Bone marrow (tissue), 2 donors: ENCODE data around the gene SERPINB7.
A peak's percentile ranks its signal among the peaks of the same experiment; 100 is the strongest.

Experiments
- DNase-seq, 2 donors: peaks; one replicate each; lab custom pipeline; 2025; lab: John Stamatoyannopoulos, UW

SERPINB7 gene

DNA sequence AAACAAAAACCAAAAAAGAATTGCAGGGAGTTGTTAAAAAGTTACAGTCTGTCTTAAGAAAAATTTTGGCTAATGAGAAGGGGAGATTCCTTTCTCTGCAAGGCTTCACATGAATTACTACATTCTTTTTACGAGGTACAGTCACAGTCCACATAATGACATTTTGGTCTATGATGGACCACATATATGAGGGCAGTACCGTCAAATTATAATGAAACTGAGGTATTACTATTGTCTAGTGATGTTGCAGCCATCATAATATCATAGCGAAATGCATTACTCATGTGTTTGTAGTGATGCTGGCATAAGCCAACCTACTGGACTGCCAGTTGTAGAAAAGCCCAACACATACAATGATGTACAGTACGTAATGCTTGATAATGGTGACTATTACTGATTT, 12.5 kb downstream of the SERPINB7 start:
- no peak for DNase-seq

DNA sequence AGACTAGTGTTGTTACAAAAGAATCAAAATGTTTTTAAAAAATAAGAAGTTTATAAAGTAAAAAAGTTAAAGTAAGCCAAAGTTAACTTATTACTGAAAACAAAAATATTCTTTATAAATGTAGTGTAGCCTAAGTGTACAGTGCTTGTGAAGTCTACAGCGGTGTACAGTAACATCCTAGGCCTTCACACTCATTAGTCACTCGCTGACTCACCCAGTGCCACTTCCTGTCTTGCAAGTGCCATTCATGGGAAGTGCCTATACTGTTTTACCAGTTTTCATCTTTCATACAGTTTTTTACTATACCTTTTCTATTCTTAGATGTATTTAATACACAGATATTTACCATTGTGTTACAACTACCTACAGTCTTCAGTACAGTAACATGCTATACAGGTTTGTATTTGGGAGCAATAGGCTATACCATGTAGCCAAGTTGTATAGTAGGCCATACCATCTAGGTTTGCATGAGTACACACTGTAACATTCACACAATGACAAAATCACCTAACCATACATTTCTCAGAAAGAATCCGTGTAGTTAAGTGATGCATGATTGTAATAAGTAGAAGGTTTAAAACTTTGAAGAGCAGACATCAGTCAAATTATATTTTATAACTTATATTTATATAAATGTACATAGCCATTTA, 13.4 kb downstream of the SERPINB7 start:
- DNase-seq: peak; percentile 16 to 57

DNA sequence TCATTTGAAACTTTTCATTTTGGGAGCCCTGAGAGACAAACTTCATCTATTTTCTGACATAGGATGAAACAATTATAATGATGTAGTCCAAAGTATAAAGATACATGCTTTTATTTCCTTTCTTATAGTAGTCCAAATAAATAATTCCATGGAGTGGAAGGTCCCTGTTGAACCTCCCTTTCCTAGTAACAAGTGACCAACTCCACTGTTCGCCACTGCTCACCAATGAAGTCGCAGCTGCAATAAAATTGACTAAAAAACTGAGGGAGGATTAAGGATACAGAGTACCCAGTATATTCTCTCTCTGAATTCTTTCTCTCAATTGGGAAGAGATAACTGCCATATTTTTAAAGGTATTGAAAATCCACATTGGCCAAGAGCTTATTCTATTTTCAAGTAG, 14.1 kb downstream of the SERPINB7 start:
- no peak for DNase-seq

DNA sequence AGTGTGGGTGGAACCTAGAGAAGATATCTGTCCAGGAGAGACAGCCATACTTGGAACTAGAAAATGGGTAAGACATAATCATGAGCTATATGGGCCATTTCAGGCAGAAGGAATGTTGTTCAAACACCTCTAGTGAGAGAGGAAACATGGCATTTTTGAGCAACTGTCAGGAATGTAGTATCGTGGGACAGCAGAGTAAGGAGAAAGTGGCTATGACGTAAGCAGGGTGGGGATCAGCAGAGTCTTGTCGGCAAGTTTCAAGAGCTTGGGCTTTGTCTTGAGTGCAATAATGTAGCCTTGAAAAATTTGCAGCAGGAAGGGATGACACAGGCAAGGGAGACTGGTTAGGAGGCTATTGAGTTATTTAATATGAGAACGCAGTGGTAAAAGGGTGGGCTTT, 20.4 kb downstream of the SERPINB7 start:
- DNase-seq: no peak

DNA sequence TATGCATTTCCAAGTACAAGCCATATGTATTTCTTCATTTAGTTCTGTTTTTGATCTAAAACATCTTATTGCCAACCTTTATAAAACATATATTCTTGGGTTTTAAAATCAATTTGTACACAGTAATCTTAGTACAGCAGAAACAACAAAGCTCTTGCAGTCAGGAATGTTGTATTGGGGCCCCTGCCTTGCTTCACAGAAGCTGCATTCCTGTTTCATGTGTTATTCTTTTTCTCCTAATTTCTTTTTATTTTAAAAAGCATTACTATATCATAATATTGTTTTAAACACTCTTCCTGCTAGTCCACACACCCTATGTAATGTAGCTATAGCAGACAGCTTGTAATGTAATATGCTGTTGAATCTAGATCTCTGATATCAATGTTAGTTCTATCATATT, 24.0 kb downstream of the SERPINB7 start:
- no peak for DNase-seq

DNA sequence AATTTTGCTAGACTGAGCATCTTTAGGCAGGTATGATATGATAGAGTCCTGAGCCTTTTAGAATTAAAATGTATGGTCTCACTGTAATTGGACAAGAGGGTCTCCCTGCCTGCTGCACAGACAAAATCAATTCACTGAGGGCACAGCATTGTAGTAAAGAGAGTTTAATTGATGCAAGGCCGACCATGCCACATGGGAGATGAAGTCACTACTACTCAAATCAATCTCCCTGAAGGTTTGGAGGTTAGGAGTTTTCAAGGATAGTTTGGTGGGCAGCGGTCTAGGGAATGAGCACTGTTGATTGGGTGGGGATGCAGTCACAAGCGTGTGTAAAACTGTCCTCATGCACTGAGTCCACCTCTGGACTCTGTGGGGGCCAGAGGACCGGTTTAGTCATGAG, 26.1 kb downstream of the SERPINB7 start:
- no peak for DNase-seq

DNA sequence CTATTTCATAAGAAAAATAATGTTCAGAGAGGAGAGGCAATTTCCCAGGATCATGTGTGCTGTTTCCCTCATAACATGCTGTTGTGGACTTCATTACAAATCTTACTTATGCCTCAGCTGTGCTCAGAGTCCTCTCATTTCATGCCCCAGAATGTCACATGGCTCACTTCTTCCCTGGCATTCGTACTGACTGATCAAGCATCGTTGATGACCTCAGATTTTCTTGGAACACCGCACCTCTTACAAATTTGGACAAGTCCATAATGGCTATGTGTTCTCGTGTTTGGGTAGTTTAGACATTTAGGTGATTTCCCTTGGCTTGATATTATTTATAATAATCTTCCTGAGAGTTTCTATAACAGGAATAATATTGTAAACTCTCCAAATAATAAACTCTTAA, 32.9 kb downstream of the SERPINB7 start:
- DNase-seq: no peak

DNA sequence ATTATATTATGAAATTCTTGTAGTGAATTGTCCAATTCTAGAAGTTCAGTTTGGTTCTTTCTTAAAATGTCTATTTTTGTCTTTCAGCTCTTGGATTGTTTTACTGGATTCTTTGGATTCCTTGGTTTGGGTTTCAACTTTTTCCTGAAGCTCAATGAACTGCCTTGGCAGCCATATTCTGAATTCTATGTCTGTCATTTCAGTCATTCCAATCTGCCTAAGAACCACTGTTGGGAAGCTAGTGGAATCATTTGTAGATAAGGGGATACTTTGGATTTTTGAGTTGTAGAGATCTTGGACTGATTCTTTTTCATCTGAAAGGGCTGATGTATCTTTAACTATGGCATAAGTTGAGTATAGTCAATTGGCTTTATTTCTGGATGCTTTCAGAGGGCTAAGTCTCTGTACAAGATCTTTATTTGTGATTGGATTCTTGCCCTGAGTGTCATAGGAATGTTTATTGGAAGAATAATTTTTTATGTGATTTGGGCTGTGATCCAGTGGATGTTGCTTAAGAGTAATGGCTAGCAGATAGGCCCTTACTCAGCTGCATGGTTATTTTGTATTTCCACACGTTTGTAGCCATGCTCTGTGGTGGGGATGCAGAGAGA, 42.3 kb downstream of the SERPINB7 start:
- DNase-seq: no peak

DNA sequence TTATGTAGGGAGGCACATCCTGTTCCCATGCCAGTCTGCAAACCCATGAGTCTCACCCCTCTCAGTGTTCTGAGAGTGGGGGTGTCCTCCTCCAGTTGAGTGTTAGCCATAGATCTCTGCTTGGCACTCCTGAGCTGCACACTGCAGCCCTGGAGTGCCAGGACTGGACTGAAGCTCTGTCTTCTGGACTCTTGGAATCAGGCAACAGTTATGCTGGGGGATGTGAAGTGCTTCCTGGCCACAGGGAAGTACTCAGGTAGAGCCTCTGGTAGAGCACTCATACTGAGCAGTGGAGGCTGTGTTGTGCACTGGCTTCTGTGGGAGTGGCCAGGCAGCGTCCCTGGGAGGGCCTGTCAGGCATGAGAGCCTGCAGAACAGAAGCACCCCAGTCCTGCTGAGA, 43.0 kb downstream of the SERPINB7 start:
- no peak for DNase-seq

DNA sequence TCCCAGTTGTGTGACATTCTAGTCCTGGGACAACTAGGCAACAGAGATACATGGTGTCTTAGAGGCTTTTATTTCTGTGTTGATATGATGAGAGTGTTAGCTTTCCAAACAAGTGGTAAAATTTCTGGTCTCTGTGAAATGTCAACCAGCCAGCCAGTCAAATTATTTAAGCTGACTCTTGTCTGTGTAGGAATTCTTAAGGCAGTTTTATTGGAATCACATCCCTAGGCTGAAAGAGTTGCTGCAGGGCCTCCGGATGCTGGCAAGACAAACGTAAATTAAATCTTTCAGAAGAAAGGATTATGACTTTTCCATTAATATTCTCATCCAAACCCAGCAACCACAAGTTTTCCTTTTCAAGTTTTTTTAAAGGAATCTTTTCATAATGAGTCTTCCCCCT, 44.6 kb downstream of the SERPINB7 start:
- no peak for DNase-seq

DNA sequence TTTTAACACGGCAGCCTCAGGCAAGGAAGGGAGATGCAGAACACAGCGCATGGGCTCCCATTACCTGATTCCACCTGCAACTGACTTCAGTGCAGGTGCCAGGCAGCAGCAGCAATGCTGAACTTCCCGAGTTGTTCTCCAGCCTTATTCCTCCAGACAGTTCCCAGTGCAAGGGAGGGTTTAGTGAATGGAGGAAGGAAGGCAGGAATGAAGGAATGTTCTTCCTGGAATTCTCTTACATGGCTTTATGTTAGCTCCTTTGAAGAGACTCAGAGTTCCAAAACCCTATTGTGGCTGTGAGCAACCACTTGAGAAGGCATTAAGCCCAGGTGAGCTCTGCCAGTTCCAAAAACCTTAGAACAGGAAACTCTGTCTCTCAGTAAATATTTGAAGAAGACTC, 45.5 kb downstream of the SERPINB7 start:
- no peak for DNase-seq

DNA sequence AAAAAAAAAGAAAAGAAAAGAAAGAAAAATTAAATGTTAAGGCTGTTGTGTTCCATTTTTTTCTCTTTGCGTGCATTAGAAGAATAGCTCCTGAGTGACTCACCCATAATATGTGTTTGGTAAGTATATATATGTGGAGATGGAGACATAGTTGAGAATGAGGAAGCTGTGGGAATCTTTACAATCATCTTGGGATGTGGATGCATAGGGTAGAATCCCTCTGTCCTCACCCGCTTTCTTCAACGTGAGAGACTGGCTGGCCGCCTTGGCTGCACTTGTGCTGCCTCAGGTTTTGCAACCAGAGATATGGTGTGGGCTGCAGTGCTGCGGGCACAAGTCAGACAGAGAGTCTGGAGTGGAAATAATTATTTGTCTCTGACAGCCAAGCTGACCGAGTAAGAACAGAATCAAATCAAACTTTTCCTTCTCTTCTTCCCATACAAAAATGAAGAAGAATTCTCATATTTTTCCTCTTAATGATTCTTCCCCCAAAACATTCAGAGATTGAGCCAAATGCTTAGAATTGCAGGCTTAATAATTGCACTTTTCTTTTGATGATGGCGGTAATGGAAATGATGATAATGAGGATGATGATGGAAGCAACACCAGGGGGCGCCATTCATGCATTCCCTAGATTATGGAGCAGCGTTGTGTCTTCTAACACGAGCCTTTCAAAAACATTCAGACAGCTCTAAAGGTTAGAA, 48.5 kb downstream of the SERPINB7 start:
- no peak for DNase-seq

DNA sequence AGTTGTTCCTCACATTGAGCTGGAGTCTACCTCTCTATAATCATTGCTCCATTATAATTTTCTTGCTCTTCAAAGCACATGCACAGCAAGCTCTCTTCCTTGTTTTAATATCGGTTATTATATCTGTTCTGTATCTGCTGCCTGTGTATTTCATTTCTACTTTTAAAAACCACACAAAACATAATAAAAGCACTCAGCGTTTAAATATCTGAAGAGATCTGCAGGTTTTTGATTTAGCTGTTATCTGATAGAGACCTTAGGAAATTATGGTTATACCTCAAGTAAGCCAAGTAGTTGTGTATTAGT, 49.0 kb downstream of the SERPINB7 start:
- DNase-seq: no peak

DNA sequence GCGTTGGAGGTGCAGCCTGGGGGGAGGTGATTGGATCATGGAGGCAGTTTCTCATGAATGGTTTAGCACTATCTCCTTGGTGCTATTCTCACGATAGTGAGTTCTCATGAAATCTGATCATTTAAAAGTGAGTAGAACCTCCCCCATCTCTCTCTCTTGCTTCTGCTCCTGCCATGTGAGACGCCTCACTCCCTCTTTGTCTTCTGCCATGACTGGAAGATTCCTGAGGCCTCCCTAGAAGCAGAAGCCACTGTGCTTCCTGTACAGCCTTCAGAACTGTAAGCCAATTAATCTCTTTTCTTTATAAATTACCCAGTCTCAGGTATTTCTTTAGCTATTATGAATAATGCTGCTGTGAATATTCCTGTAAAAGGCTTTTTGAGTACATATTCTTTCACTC, 52.9 kb downstream of the SERPINB7 start:
- no peak for DNase-seq

DNA sequence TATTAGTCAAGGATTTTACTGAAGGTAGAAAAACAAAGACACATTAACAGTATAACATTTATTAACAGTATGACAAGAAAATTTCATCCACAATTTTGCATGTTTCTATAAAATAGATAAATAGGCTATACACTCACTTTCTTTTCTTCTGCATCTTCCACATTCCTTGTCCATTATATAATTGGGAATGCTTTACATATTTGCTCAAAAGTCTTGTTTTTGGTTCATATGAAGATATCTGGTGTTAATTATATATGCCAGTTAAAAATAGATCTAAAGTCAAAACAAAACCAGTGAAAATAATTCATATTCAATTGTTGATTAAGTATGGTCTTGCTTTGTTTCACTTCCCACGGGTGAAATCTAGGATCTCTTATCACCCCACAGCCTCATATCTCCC, 53.4 kb downstream of the SERPINB7 start:
- no peak for DNase-seq

DNA sequence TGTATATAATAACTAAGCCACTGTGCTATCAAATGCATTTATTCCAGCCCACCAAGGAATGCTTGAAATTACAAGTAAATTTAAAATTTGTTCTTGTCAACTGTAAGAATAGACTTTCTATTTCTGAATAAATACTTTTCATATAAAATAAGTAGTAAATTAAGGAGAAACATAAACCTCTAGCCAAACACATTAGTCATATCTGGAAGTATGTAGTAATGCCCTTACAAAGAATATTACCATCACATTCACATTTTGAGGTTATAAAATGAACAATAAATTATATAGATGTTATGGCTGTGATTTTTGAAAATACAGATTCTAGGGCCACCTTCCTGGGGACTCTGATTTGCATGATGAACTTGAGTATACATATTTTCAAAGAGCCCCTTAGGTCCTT, 54.7 kb downstream of the SERPINB7 start:
- DNase-seq: no peak

DNA sequence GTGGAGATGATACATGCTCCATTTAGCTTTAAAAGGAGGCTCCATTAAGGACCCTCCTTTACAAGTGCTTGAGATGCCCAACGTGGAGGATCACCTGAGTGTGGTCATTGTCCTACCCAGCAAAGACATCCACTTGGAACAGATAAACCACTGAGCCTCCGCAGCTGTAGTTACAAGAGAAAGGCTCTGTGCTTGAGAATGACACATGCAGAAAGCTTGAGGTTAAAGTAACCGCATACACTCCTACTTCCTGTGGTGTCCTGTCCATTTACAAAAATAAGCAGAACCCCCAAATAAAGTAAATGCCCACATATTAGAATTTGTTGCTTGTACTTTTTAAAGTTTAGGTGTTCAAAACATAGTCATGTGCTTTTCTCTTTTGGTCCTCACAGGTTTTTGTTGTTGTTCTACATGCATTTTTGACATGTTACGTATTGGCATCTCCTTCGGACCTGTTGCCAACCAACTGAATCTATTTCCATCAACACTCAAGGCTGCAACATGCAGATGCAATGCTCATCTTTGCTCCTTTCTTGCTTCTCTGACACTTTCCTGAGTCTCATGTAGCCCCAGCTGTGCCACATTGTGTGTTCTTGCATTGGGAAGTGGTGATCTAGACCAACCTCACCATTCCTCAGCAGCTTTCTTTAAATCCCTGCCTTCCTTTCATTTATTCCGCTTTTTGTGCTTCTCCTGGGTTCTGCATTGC, 56.0 kb downstream of the SERPINB7 start:
- DNase-seq: no peak

DNA sequence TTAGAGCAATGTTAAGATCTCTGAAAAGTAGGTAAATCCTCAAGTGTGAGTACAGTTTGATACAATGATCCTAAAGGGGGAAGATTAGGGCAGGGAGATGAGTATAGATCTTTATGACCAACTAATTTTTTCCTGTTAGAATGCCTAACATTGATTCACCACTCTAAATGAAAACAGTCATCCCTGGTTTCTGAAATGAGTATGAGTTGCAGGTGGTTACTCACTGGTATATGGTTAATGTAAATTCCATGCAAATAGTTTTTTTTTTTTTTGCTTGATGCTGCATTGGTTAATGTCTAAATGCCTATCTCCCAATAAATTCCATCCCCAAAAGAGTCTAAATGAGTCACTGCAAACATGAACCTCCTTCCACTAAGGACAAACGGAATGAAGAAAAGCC, 57.3 kb downstream of the SERPINB7 start:
- DNase-seq: no peak

DNA sequence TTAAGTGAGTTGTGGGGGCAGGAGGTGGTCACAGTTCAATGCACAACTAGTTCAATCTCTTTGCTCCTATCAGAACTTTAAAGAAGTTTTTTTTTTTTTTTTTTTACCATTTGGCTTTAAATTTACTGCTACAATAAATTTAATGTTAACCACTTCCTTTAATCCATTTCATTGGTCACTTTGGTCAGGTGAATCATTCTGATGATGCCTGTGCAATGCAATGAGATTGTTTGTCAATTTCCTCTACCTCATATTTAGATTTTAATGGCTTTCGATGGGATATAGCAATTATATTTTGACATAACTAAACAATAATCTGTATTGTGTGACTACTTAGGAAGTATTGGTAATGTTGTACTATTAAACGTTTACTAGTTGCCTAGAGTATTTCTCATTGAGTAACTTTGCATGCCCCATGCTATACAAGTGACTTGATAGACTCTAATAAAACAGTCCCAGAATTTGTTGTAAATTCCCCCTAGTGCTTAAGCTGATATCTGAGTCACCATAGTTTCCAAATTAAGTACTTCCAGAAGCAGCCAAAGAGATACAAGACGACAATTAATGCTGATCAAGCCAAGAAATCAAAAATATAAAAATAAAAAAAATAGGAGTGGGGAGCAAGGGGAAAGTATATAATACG, 59.4 kb downstream of the SERPINB7 start:
- no peak for DNase-seq

DNA sequence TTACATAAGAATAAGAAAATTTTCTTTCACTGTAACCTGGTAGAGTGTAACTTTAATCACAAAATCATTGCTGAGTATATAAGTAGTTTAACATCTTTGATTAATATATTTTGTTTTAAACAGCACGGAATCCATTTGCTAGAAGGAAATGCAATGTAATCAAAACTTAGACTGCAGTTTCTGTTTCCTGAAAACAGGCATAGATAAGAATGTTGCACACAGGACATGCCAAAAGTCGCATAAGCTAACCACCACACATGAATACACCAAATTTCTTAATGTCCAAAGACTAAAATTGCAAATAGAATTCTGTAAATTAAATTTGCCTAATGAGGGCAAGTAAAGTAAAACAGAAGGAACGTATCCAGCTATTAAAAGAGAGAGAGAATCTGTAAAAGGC, 61.2 kb downstream of the SERPINB7 start:
- DNase-seq: no peak

DNA sequence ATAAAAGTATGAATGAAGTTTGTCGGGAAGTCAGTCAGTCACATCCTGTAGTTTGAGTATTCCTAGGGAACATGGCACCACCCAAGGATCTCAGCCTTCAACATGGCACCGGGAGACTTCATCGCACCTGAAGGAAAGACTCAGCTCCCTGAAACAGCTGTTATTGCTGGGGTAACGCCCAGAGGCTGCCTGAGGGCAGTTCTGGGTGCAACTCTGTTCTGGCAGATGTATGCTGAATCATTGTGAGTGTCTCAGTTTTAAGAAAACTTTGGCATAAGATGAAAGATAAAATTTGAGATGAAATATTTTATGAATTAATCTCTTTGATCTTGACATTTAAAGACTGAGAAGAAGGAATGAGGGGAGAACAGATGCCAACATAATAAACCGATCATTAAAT, 62.4 kb downstream of the SERPINB7 start:
- DNase-seq: no peak

DNA sequence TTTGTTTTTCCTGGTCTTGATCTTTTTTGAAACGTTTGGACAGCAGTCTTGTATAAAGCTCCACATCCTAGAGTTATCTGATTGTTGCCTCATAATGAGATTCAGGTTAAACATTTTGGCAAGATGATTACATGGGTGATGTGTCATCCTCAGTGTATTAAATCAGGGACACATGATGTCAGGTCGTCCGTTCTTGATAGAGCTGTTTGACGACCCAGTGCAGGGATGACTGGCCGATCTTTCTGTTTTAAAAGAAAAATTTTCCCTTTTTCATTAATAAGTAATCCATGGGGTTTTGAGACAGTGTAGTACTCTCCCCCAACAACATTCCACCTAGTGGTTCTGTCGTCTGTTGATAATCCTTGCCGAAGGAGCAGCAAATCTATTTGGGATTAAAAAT, 67.8 kb downstream of the SERPINB7 start:
- no peak for DNase-seq

DNA sequence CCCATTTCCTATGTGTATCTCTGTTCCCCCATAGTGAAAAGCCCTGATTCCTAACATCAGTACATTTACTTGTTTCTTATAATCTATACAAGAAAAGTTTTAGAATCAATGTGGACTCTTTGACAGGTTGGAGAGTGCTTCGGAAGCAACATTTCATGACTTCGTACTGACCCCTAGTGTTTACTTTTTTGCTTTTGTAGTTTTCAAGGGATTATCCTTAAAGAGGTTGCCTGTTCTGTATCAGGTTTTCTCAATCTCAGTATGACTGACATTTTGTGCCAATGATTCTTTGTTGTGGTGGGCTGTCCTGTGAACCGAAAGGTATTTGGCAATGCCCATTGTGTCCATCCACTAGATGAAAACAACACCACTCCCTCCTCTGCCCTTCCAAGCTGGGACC, 69.0 kb downstream of the SERPINB7 start:
- peak in 1 of 2 donors; percentile 0 for DNase-seq
